ENCODE data around the gene AMBN. TPM values are rescaled to one million over a fixed set of nuclear protein-coding genes. Genes with fewer than 3 reads are reported as not detected.

AMBN gene
- total RNA-seq, 1 experiment from 2014 or later = not detected

DNA sequence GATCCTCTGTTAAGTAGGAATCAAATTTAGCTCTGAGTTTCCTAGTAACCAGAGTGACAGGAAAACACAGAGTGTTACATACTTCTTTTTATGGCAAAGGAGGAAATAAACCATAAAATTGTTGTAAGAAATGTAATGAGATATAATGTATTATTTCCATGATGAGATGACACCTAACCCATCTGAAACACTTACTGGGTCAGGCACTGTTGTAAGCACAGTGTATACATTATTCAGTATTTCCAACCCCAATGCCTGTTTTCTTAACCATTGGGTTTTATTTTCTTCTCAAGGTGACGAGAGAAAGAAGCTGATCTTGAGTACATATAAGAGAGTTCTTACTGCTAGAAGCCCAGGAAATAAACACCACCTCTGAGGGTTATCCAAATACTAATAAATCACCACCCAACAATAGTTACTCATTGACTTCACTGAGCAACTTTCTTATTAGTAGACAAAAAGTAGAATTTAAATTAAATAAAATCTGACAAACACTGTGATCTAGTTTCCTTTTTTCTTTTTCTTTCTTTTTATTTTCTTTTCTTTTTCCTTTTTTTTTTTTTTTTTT, 32.3 kb downstream of the AMBN start:
- Histone ChIP-seq H2AFZ (no peak overlapping the region), H4K20me1 (ENCODE audit: insufficient read depth) (no peaks in the 10 kb centered on the region), H3K27ac (no peak overlapping the region), H3K9me3 (ENCODE audit: insufficient read depth, low read depth) (no peaks in the 10 kb centered on the region), H3K79me2 (ENCODE audit: low read depth) (no peaks in the 10 kb centered on the region), H3F3A (ENCODE audit: insufficient read depth, low read depth) (no peaks in the 10 kb centered on the region), H3K36me3 (ENCODE audit: low read depth) (no peaks in the 10 kb centered on the region), H3K4me3 (no peak overlapping the region), H3K4me2 (no peak overlapping the region), H3K4me1 (replicated peaks; ENCODE audit: insufficient read depth) (no peaks in the 10 kb centered on the region), H3K27me3 (ENCODE audit: insufficient read depth, low read depth) (no peaks in the 10 kb centered on the region), H3K9me2 (ENCODE audit: insufficient read depth) (no peaks in the 10 kb centered on the region)
- POLR2A ChIA-PET (ENCODE audit: unreplicated experiment) = no interaction called here
- no TSS peak for BruUV-seq (replicated peaks)
- TF ChIP-seq, protein P1, sequence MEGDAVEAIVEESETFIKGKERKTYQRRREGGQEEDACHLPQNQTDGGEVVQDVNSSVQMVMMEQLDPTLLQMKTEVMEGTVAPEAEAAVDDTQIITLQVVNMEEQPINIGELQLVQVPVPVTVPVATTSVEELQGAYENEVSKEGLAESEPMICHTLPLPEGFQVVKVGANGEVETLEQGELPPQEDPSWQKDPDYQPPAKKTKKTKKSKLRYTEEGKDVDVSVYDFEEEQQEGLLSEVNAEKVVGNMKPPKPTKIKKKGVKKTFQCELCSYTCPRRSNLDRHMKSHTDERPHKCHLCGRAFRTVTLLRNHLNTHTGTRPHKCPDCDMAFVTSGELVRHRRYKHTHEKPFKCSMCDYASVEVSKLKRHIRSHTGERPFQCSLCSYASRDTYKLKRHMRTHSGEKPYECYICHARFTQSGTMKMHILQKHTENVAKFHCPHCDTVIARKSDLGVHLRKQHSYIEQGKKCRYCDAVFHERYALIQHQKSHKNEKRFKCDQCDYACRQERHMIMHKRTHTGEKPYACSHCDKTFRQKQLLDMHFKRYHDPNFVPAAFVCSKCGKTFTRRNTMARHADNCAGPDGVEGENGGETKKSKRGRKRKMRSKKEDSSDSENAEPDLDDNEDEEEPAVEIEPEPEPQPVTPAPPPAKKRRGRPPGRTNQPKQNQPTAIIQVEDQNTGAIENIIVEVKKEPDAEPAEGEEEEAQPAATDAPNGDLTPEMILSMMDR (conservative IDR thresholded peaks at IDR 0.05) = no peak
- no peak for TF ChIP-seq EZH2 (IDR thresholded peaks at IDR 0.05; ENCODE audit: low read depth)
- DNase-seq = no peak
- intact Hi-C loops (cut with micrococcal nuclease; ENCODE audit: unreplicated experiment) = no loop called here
- CTCF ChIA-PET = no interaction called here

DNA sequence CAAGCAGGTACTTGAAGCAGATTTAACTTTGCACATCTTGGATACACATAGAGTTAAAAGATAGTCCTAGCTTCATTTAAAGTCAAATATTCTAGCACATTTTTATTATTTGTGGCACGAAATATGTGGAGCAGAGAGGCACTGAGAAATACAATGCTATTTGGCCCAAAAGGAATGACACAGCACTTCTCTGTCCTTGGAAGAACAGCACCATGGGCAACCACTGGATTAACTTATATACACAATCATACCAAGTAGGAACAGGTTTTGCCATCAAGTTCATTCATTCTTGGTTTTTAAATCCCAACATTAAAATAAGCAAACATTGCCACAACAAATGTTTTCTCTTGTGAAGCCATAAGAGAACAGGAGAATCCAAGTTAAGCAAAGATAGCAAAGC, 35.6 kb downstream of the AMBN start:
- H3K4me3 ChIP-seq = no peak overlapping the region
- POLR2A ChIA-PET (ENCODE audit: unreplicated experiment) = no interaction called here
- no peaks in the 10 kb centered on the region for H3K36me3 ChIP-seq (ENCODE audit: low read depth)
- CTCF ChIA-PET = no interaction called here
- H3K9me3 ChIP-seq (ENCODE audit: insufficient read depth, low read depth) = no peaks in the 10 kb centered on the region
- intact Hi-C loops (cut with micrococcal nuclease; ENCODE audit: unreplicated experiment) = no loop called here
- DNase-seq = no peak
- H2AFZ ChIP-seq = peak overlapping the region; percentile 43; the same call in 1 of the 2 replicates
- TF ChIP-seq, protein P1 (conservative IDR thresholded peaks at IDR 0.05) = no peak
- TF ChIP-seq EZH2 (IDR thresholded peaks at IDR 0.05; ENCODE audit: low read depth) = no peak
- no peaks in the 10 kb centered on the region for H3K79me2 ChIP-seq (ENCODE audit: low read depth)
- no peaks in the 10 kb centered on the region for H4K20me1 ChIP-seq (ENCODE audit: insufficient read depth)
- peaks cover 11% of the 10 kb centered on the region for H3K4me1 ChIP-seq (replicated peaks; ENCODE audit: insufficient read depth)
- no peaks in the 10 kb centered on the region for H3K9me2 ChIP-seq (ENCODE audit: insufficient read depth)
- H3K27me3 ChIP-seq (ENCODE audit: insufficient read depth, low read depth) = no peaks in the 10 kb centered on the region
- 0 out of 2 replicates have a peak, but pooled peaks cover 4% of the 10 kb centered on the region for H3F3A ChIP-seq (ENCODE audit: insufficient read depth, low read depth)
- no TSS peak for BruUV-seq (replicated peaks)
- no peak overlapping the region for H3K4me2 ChIP-seq
- H3K27ac ChIP-seq = no peak overlapping the region

DNA sequence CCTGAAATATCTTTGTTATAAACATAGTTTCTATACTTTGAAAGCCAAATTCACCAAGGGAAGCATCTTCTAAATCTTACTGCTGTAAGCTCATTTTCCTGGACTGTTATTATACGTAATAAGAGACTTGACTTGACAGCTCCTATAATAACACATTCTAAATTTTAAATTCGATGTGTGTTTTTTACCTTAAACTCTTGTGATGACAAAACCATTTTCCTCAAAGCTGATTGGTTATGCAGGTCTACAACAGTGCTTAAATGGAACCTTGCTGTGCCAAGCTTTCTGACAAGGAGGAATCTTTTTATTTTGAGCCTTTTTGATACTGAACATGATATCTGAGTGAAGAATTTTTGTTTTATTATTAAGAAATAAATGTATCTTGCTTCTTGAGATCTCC, 36.4 kb downstream of the AMBN start, which contains the start of gene ENAM:
ENAM (plus strand) TSS at position 301 of the 400 bp plus-strand sequence. CDS start 757 bp downstream, outside the sequence.
- CTCF ChIA-PET = no interaction called here
- no TSS peak for BruUV-seq (replicated peaks)

More for the DNA sequence above, 36.4 kb downstream of the AMBN start, which contains the start of gene ENAM:
- Histone ChIP-seq H3K9me2 (ENCODE audit: insufficient read depth) (no peaks in the 10 kb centered on the region), H3K4me3 (no peak within 1 kb of the TSS), H3K4me2 (no peak within 1 kb of the TSS), H3F3A (ENCODE audit: insufficient read depth, low read depth) (0 out of 2 replicates have a peak, but pooled peaks cover 4% of the 10 kb centered on the region), H2AFZ (peak within 1 kb of the TSS; percentile 43; the same call in 1 of the 2 replicates), H3K36me3 (ENCODE audit: low read depth) (no peaks in the 10 kb centered on the region), H3K4me1 (replicated peaks; ENCODE audit: insufficient read depth) (peaks cover 13% of the 10 kb centered on the region), H3K27me3 (ENCODE audit: insufficient read depth, low read depth) (no peaks in the 10 kb centered on the region), H3K27ac (no peak within 1 kb of the TSS), H3K9me3 (ENCODE audit: insufficient read depth, low read depth) (no peaks in the 10 kb centered on the region), H4K20me1 (ENCODE audit: insufficient read depth) (no peaks in the 10 kb centered on the region), H3K79me2 (ENCODE audit: low read depth) (no peaks in the 10 kb centered on the region)
- intact Hi-C loops (cut with micrococcal nuclease; ENCODE audit: unreplicated experiment) = no loop called here
- no peak for TF ChIP-seq EZH2 (IDR thresholded peaks at IDR 0.05; ENCODE audit: low read depth)
- TF ChIP-seq, protein P1 (conservative IDR thresholded peaks at IDR 0.05) = no peak
- POLR2A ChIA-PET (ENCODE audit: unreplicated experiment) = no interaction called here
- no peak for DNase-seq
